ENCODE results near the gene HNRNPUL1.

HNRNPUL1 gene

DNA sequence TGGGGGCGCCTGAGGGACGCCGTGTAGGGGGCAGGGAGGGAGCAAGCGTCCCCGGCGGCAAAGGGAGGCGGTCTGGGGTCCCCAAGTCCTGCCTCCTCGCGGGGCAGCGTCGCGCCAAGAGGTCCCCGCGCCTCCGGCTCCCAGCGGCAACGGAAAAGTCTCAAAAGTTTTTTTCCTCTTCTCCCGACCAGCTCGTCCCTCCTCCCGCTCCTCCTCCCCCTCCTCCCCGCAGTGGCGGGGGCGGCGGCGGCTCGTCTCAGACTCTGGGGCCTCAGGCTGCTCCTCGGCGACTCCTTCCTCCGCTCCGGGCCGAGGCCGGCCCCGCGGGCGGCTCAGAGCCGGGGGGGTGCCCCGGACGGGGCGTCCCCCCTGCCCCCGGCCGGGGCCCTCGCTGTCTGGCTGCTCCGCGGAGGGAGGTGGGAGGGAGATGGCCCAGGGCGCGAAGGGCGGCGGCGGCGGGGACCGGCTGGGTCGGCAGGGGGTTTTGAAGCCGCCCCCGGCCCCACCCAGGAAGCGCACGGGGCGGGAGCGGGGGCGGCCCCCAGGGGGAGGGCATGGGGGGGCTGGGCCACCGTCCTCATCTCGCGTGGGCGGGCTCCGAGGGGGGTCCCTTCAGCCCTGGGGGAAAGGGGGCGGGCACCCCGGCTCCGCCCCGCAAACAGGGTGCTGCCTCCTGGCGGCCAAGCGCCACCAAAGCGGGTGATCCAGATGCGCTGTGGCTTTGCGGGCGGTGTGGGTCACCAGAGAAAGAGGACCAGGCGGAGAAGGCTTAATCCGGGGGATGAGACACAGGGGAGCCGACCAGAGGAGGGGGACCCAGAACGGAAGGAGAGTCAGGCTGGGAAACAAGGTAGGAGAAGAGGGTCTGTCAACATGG lies 89.5 kb downstream of the HNRNPUL1 start, which contains the start of gene TGFB1:
TSS of gene TGFB1 (minus strand) at position 457 of the 877 bp plus-strand sequence. CDS start 878 bp downstream, outside the sequence.
- peak; percentile 88 to 97 (median 94) for DNase-seq (ENCODE audit: low read depth in 3 of 3)

DNA sequence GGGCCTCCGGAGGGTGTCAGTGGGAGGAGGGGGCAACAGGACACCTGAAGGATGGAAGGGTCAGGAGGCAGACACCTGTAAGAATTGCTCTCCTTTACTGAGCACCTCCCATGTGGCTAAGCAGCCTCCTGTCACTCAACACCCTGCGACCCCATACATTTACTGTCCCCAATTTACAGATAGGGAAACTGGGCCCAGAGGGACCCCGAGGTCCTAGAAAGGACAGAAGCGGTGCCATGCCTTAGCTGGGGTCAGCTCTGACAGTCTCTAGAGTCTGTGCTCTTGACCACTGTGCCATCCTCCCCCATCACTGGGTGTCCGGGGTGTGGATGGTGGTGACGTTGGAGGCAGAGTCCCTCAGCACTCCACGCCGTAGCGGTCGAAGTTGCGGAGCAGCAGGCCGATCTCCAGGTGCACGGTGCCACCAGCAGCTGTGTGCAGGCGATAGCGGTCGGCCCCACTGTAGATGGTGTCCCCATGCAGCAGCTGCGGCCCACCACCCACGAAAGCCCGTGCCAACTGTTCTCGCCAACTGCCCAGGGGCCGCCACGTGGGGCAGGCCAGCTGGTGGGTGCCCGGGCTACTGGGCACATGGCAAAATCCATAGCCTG lies 90.3 kb downstream of the HNRNPUL1 start:
- DNase-seq (ENCODE audit: low read depth in 3 of 3), result no peak

DNA sequence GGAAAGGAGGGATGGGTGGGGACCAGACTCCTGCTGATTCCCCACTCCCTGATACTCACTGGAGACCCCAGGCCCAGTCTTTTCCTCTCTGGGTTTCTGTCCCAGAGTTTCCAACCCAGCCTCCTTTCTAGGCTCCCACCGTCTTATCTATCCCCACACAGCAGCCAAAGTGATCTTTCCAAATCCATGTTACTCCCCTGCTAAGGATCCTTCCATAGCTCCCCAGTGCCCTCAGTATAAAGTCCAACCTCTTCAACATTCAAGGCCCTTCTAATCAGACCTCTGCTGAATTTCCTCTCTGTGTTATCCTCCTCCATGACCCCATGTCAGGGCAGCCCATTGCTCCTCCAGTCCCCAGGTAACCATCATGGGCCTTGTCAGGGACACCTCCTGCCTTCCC lies 90.9 kb downstream of the HNRNPUL1 start:
- no peak for DNase-seq (ENCODE audit: low read depth in 3 of 3)

DNA sequence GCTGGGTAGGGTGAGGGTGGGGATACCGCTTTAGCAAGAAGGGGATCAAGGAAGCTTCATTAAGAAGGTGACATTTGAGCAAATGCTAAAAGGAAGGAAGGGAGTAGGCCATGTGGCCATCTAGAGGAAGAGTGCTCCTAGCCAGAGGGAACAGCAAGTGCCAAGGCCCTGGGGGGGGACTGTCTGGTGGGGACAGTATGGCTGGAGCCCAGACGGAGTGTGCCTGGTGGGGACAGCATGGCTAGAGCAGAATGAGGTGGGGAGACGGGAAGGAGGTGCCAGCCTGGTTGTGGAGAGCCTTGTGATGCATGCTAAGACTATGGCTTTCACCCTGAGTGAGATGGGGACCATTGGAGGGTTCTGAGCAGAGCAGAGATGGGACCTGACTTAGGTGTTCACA lies 91.6 kb downstream of the HNRNPUL1 start:
- DNase-seq (ENCODE audit: low read depth in 3 of 3), result no peak

DNA sequence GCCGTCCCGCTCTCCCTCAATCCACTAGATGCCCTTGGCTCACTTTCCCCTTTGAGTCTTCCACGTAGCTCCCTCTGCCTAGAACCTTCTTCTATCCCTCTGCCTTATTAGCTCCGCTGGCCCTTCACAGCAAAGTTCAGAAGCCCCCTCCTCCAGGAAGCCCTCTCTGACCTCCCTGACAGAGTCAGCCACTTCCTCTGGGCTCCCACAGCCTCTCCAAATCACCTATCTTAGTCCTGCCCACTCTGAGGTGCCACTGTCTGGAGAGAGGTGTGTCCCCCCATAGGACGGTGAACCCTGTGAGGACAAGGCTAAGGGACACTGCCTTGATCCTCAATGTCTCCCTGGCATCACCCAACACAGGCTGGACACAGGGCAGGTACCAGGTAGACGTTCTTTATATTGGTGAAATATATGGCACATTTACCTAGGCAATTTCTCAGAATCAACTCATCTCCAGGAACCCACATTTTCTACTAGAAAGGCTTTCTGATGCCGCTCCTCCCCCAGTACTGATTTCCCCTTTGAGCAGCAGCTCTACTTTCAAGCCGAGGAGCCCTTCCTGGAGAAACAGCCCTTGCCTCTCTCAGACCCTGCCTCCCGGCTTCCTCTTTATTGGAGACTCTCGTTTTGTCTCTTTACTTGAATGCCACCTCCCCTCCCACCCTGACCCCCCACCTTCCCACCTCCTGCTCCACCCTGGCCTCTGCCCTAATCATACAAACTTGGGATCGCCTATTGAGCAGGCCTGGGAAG lies 93.0 kb downstream of the HNRNPUL1 start:
- DNase-seq (ENCODE audit: low read depth in 3 of 3), result no peak

Data from stimulated activated CD4-positive, alpha-beta T cell treated with anti-CD3 and anti-CD28 coated beads, TNF-alpha, amount 100 ng/mL, for 4 hours (primary cell).